A549 (cell line): ENCODE data around the gene NXPH1.

ENCODE experiments used
- BHLHE40 ChIP-seq: IDR thresholded peaks from 2 replicates; pipeline ENCODE4 v1.6.1; 2012; ENCODE audit warnings: low read depth, low read length, inconsistent platforms
- CBX8 ChIP-seq: fragments of 200-600 bp; sonication (generic); IDR thresholded peaks from 2 replicates; pipeline ENCODE4 v1.6.1; 2016
- EP300 ChIP-seq, 2 experiments: fragments of >200 bp; sonication (Bioruptor Twin); formaldehyde crosslinking; IDR thresholded peaks; 2 replicates in 1 of 2; 3 replicates in 1 of 2; pipeline ENCODE4 v1.6.1; 2016 to 2017
- KDM1A ChIP-seq: fragments of 200-600 bp; sonication (generic); IDR thresholded peaks from 2 replicates; pipeline ENCODE4 v1.6.1; 2016; ENCODE audit warnings: low read depth, mild to moderate bottlenecking
- NFE2L2 ChIP-seq: fragments of 150-350 bp; conservative IDR thresholded peaks from 2 replicates; pipeline ENCODE4 v1.6.1; 2014; ENCODE audit warnings: low read length
- NPAS2 ChIP-seq: fragments of 250-450 bp; sonication (Bioruptor Pico); IDR thresholded peaks from 2 replicates; pipeline ENCODE4 v1.8.0; 2022; ENCODE audit warnings: mild to moderate bottlenecking, moderate library complexity, borderline replicate concordance
- POLR2A ChIP-seq: IDR thresholded peaks from 2 replicates; pipeline ENCODE4 v1.6.1; 2012; ENCODE audit warnings: mild to moderate bottlenecking, low read length
- RAD21 ChIP-seq, 2 experiments: fragments of >200 bp in 1 of 2; sonication (Bioruptor Twin) in 1 of 2; formaldehyde crosslinking in 1 of 2; IDR thresholded peaks in 1 of 2; conservative IDR thresholded peaks in 1 of 2; 2 replicates in 1 of 2; 3 replicates in 1 of 2; pipeline ENCODE4 v1.6.1; 2012 to 2018; ENCODE audit warnings: inconsistent platforms in 1 of 2
- ZC3H11A ChIP-seq: fragments of 450-650 bp; IDR thresholded peaks from 2 replicates; pipeline ENCODE4 v1.6.1; 2014; ENCODE audit warnings: antibody characterized with exemption, mild to moderate bottlenecking
- TF ChIP-seq, protein P1 (sequence below): fragments of >200 bp; sonication (Bioruptor Twin); formaldehyde crosslinking; IDR thresholded peaks from 3 replicates; pipeline ENCODE4 v1.5.1; 2016
- TF ChIP-seq, protein P2 (sequence below): fragments of 200-600 bp; sonication (generic); IDR thresholded peaks from 2 replicates; pipeline ENCODE4 v1.6.1; 2016; ENCODE audit warnings: antibody characterized with exemption, mild to moderate bottlenecking, moderate library complexity
- TF ChIP-seq, protein P3 (sequence below): IDR thresholded peaks from 2 replicates; pipeline ENCODE4 v1.6.1; 2012

DNA sequence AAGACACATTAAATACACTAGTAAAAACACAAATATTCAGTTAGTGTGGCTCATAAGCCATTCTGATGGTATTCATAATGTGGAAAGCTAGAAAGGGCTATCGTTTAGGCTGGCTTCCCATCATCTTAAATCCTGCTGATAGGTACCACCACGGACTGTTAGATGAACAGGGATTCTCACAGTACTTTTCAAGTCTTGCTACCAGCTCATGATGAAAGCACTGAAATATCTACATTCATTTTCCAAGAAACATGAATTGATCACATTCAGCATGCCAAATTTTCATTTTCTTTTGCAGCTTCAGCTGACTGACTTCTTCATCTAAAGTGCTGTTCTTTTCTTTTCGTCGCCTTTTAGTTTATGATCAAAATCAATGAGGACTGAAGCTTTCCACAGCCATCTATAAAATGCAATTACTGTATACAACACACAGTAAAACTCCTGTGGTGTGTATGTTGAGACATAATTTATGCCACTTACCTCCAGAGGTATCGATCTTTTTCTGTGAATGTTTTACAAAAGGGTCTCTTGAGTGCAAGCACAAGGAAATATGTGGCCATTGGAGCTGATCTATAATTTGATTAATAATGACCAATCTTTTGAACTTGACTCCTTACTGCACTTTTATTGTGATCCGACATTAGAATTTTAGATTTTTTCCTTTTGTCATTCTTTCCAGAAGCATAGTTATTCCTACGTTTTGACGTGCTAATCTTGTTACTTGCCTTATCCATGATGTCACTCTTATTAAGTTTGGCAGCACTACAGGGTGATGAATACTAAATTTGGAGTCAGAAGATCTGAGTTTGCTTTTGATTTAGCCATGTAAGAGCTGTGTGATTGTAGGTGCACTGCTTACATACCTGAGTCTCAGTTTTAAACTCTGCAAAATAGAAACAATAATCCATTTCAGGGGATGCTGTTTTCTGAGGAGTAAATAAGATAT is 58.4 kb downstream of the NXPH1 start:
- TF ChIP-seq EP300 (IDR thresholded peaks at IDR 0.05) (no peak), POLR2A (no peak), KDM1A (no peak), NFE2L2 (no peak), RAD21 (conservative IDR thresholded peaks at IDR 0.05 in 1 of 2, IDR thresholded peaks at IDR 0.05 in 1 of 2) (no peak), CBX8 (no peak), NPAS2 (CRISPR knock-in tag) (no peak), BHLHE40 (no peak), ZC3H11A (no peak)
- TF ChIP-seq, protein P1, sequence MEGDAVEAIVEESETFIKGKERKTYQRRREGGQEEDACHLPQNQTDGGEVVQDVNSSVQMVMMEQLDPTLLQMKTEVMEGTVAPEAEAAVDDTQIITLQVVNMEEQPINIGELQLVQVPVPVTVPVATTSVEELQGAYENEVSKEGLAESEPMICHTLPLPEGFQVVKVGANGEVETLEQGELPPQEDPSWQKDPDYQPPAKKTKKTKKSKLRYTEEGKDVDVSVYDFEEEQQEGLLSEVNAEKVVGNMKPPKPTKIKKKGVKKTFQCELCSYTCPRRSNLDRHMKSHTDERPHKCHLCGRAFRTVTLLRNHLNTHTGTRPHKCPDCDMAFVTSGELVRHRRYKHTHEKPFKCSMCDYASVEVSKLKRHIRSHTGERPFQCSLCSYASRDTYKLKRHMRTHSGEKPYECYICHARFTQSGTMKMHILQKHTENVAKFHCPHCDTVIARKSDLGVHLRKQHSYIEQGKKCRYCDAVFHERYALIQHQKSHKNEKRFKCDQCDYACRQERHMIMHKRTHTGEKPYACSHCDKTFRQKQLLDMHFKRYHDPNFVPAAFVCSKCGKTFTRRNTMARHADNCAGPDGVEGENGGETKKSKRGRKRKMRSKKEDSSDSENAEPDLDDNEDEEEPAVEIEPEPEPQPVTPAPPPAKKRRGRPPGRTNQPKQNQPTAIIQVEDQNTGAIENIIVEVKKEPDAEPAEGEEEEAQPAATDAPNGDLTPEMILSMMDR, result no peak
- TF ChIP-seq, protein P2, sequence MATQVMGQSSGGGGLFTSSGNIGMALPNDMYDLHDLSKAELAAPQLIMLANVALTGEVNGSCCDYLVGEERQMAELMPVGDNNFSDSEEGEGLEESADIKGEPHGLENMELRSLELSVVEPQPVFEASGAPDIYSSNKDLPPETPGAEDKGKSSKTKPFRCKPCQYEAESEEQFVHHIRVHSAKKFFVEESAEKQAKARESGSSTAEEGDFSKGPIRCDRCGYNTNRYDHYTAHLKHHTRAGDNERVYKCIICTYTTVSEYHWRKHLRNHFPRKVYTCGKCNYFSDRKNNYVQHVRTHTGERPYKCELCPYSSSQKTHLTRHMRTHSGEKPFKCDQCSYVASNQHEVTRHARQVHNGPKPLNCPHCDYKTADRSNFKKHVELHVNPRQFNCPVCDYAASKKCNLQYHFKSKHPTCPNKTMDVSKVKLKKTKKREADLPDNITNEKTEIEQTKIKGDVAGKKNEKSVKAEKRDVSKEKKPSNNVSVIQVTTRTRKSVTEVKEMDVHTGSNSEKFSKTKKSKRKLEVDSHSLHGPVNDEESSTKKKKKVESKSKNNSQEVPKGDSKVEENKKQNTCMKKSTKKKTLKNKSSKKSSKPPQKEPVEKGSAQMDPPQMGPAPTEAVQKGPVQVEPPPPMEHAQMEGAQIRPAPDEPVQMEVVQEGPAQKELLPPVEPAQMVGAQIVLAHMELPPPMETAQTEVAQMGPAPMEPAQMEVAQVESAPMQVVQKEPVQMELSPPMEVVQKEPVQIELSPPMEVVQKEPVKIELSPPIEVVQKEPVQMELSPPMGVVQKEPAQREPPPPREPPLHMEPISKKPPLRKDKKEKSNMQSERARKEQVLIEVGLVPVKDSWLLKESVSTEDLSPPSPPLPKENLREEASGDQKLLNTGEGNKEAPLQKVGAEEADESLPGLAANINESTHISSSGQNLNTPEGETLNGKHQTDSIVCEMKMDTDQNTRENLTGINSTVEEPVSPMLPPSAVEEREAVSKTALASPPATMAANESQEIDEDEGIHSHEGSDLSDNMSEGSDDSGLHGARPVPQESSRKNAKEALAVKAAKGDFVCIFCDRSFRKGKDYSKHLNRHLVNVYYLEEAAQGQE, result no peak
- TF ChIP-seq, protein P3, sequence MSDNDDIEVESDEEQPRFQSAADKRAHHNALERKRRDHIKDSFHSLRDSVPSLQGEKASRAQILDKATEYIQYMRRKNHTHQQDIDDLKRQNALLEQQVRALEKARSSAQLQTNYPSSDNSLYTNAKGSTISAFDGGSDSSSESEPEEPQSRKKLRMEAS, result no peak
